ENCODE results near the gene CT45A1. TPM values are rescaled to one million over a fixed set of nuclear protein-coding genes. Genes with fewer than 3 reads are reported as not detected.
"Not testable (repeated sequence)": the region's sequence is repeated elsewhere in the genome, so short reads cannot be mapped to it uniquely, and the experiment has no call there.

CT45A1 gene
- total RNA-seq, 1 experiment from 2014 or later = not detected

DNA sequence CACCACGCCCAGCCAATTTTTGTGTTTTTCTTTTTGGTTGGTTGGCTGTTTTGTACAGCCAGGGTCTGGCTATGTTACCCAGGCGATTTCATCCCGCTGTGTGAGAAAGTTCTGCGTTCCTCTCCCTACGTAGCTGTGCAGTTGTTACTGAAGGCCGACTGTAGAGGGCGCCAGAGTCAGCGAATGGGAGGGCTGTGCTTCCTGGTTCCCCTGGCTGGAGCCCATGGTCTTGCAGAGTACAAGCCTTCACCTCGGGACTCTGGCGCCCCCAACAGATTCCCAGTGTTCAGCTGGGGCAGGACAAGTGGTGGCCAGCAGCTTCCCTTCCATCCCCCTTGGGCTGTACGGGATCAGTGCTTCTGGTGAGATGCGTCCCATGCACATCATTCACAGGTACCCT, 5.6 kb upstream of the CT45A1 start:
- no peaks in the 10 kb centered on the region for H3K9me3 ChIP-seq (ENCODE audit: low read length)
- H3F3A ChIP-seq (ENCODE audit: low read length, unreplicated experiment) = no peaks in the 10 kb centered on the region
- no peaks in the 10 kb centered on the region for H4K20me1 ChIP-seq (ENCODE audit: low read length)
- H3K27me3 ChIP-seq (ENCODE audit: low read length) = no peaks in the 10 kb centered on the region
- POLR2A ChIA-PET (ENCODE audit: unreplicated experiment) = no interaction called here
- CTCF ChIA-PET = no interaction called here
- TF ChIP-seq EZH2phosphoT487 (IDR thresholded peaks at IDR 0.05; ENCODE audit: borderline replicate concordance, low read length) = no peak
- TF ChIP-seq EZH2 (IDR thresholded peaks at IDR 0.05; ENCODE audit: low read length, unreplicated experiment) = no peak
- TF ChIP-seq, protein P1, sequence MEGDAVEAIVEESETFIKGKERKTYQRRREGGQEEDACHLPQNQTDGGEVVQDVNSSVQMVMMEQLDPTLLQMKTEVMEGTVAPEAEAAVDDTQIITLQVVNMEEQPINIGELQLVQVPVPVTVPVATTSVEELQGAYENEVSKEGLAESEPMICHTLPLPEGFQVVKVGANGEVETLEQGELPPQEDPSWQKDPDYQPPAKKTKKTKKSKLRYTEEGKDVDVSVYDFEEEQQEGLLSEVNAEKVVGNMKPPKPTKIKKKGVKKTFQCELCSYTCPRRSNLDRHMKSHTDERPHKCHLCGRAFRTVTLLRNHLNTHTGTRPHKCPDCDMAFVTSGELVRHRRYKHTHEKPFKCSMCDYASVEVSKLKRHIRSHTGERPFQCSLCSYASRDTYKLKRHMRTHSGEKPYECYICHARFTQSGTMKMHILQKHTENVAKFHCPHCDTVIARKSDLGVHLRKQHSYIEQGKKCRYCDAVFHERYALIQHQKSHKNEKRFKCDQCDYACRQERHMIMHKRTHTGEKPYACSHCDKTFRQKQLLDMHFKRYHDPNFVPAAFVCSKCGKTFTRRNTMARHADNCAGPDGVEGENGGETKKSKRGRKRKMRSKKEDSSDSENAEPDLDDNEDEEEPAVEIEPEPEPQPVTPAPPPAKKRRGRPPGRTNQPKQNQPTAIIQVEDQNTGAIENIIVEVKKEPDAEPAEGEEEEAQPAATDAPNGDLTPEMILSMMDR (conservative IDR thresholded peaks at IDR 0.05; ENCODE audit: low read depth, low read length) = peak; percentile 58
- no peak overlapping the region for H2AFZ ChIP-seq (ENCODE audit: low read length)
- no peak overlapping the region for H3K27ac ChIP-seq (ENCODE audit: low read length)
- no TSS peak for BruUV-seq (replicated peaks)
- no peak; the same call in 1 of the 2 replicates for ATAC-seq
- intact Hi-C loops (cut with micrococcal nuclease) = no loop called here
- no peak overlapping the region for H3K4me3 ChIP-seq (ENCODE audit: low read length)
- H3K36me3 ChIP-seq (ENCODE audit: low read depth, low read length) = no peaks in the 10 kb centered on the region
- no peaks in the 10 kb centered on the region for H3K9me2 ChIP-seq (replicated peaks; ENCODE audit: low read length)
- no peak overlapping the region for H3K9ac ChIP-seq (ENCODE audit: low read length)
- no peaks in the 10 kb centered on the region for H3K79me2 ChIP-seq (ENCODE audit: low read length)
- no peak overlapping the region for H3K4me2 ChIP-seq (ENCODE audit: low read length)
- DNase-seq = peak; percentile 32
- no peaks in the 10 kb centered on the region for H3K4me1 ChIP-seq (ENCODE audit: insufficient read depth, low read length)

DNA sequence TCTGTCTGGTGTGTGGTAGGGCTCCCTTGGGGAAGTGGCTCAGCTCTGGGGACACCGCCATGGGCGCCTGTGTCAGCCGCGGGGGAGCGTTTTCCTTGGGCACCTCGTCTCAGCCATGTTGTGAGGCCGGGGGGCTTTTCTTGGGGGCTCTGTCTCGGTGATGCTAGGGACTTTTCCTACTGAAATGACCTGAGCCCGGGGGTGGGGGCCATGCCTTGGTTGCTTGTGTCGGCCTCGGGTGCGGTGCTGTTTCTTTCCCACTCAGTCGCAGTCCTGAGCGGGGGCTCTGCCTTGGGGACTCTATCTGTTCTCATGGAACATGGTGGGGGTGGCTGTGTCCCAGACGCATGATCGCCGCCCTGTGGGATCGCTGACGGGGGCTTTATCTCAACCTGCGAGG, 356 bp downstream of the CT45A1 start:
- no peaks in the 10 kb centered on the region for H4K20me1 ChIP-seq (ENCODE audit: low read length)
- no peak overlapping the region for H2AFZ ChIP-seq (ENCODE audit: low read length)
- POLR2A ChIA-PET (ENCODE audit: unreplicated experiment) = no interaction called here
- H3F3A ChIP-seq (ENCODE audit: low read length, unreplicated experiment) = no peaks in the 10 kb centered on the region
- no peak overlapping the region for H3K27ac ChIP-seq (ENCODE audit: low read length)
- intact Hi-C loops (cut with micrococcal nuclease) = no loop called here
- no peaks in the 10 kb centered on the region for H3K27me3 ChIP-seq (ENCODE audit: low read length)
- no peaks in the 10 kb centered on the region for H3K36me3 ChIP-seq (ENCODE audit: low read depth, low read length)
- no peak for TF ChIP-seq EZH2 (IDR thresholded peaks at IDR 0.05; ENCODE audit: low read length, unreplicated experiment)
- TF ChIP-seq, protein P1 (conservative IDR thresholded peaks at IDR 0.05; ENCODE audit: low read depth, low read length) = no peak
- no peak for TF ChIP-seq EZH2phosphoT487 (IDR thresholded peaks at IDR 0.05; ENCODE audit: borderline replicate concordance, low read length)
- no peak for ATAC-seq
- DNase-seq = no peak
- H3K9me2 ChIP-seq (replicated peaks; ENCODE audit: low read length) = no peaks in the 10 kb centered on the region
- H3K79me2 ChIP-seq (ENCODE audit: low read length) = no peaks in the 10 kb centered on the region
- no peaks in the 10 kb centered on the region for H3K4me1 ChIP-seq (ENCODE audit: insufficient read depth, low read length)
- H3K4me3 ChIP-seq (ENCODE audit: low read length) = no peak overlapping the region
- H3K4me2 ChIP-seq (ENCODE audit: low read length) = no peak overlapping the region
- CTCF ChIA-PET = no interaction called here
- H3K9ac ChIP-seq (ENCODE audit: low read length) = no peak overlapping the region
- BruUV-seq (replicated peaks) = no TSS peak
- no peaks in the 10 kb centered on the region for H3K9me3 ChIP-seq (ENCODE audit: low read length)

DNA sequence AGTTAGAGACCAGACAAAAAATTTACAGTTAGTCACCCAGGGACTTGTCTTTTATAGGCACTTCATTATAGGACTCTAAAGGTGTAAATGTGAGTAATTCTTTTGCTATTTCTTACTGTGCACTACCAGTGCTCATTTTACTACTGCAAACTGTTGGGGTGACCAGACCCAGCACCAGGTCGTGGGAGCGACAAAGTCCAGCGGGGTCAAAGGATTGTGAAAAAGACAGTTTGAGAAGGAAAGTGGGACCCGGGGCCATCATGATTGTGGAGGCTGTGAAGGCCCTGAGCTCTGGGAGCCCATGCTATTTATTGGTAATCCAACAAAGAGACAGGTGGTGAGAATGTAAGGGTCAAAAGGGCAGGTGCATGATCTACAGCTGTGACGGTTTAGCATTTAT, 21.2 kb downstream of the CT45A1 start:
- H3K4me1 ChIP-seq (ENCODE audit: insufficient read depth, low read length); H3F3A ChIP-seq (ENCODE audit: low read length, unreplicated experiment); H3K4me3 ChIP-seq (ENCODE audit: low read length); H3K27me3 ChIP-seq (ENCODE audit: low read length); H3K36me3 ChIP-seq (ENCODE audit: low read depth, low read length); BruUV-seq (replicated peaks); intact Hi-C loops (cut with micrococcal nuclease); H3K9me3 ChIP-seq (ENCODE audit: low read length); POLR2A ChIA-PET (ENCODE audit: unreplicated experiment); H3K27ac ChIP-seq (ENCODE audit: low read length); H4K20me1 ChIP-seq (ENCODE audit: low read length); H2AFZ ChIP-seq (ENCODE audit: low read length); ATAC-seq; DNase-seq; H3K9ac ChIP-seq (ENCODE audit: low read length); H3K79me2 ChIP-seq (ENCODE audit: low read length); H3K4me2 ChIP-seq (ENCODE audit: low read length); H3K9me2 ChIP-seq (replicated peaks; ENCODE audit: low read length); CTCF ChIA-PET: not testable (repeated sequence)

Data from PC-3 (cell line).